HL-60 (cell line): ENCODE results near the gene ITPK1.
A peak's percentile ranks its signal among the peaks of the same experiment; 100 is the strongest.

Experiments used
- DNase-seq, 2 experiments: peaks; one replicate each; pipeline ENCODE4 v3.0.0-alpha.2; 2010 to 2020; ENCODE audit warnings: low read depth in 1 of 2, low spot score in 1 of 2
- H3K27ac ChIP-seq: fragments of 250-450 bp; sonication (Bioruptor Pico); replicated peaks from 2 replicates; pipeline ENCODE4 v1.5.1; 2020; ENCODE audit warnings: mild to moderate bottlenecking, moderate library complexity
- H3K27me3 ChIP-seq: fragments of 250-450 bp; sonication (Bioruptor Pico); 2 replicates; pipeline ENCODE4 v1.5.1; 2021; ENCODE audit warnings: mild to moderate bottlenecking, moderate library complexity; ENCODE audit not compliant: insufficient read depth, poor library complexity, severe bottlenecking
- H3K4me3 ChIP-seq: replicated peaks from 2 replicates; pipeline ENCODE4 v1.5.1; 2011; ENCODE audit warnings: mild to moderate bottlenecking, control low read depth, low read length; ENCODE audit not compliant: insufficient read depth
- GABPA ChIP-seq: IDR thresholded peaks from 2 replicates; pipeline ENCODE4 v1.6.1; 2012; ENCODE audit warnings: low read depth
- POLR2AphosphoS5 ChIP-seq: IDR thresholded peaks from 2 replicates; pipeline ENCODE4 v1.6.1; 2012; ENCODE audit warnings: low read depth
- SPI1 ChIP-seq: IDR thresholded peaks from 2 replicates; pipeline ENCODE4 v1.6.1; 2012; ENCODE audit warnings: low read depth, mild to moderate bottlenecking, borderline replicate concordance
- TF ChIP-seq, protein P1 (sequence below): IDR thresholded peaks from 2 replicates; pipeline ENCODE4 v1.6.1; 2012; ENCODE audit warnings: low read depth; ENCODE audit not compliant: insufficient replicate concordance
- TF ChIP-seq, protein P2 (sequence below): IDR thresholded peaks from one replicate; pipeline ENCODE4 v1.5.1; 2011; ENCODE audit warnings: low read length, control low read depth, inconsistent platforms; ENCODE audit not compliant: insufficient read depth

ITPK1 gene

DNA sequence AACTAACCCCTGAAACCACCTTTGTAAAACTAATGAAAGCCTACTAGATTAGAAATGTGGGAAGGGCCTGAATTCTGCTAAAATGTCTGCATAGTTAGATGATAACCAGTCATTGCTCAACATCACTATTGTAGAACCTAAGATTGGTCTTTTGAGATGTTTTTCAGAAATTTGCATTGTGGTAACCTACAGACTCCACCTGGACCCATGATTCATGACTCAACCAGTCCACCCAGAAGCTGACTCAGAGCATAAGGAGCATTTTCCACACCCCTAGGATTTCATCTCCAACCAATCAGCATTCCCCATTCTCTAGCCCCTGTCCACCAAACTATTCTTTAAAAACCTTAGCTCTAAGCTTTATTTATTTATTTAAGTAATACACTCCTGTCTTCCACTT, 223.1 kb downstream of the ITPK1 start:
- Histone ChIP-seq H3K4me3 (no peak overlapping the region), H3K27ac (no peak overlapping the region), H3K27me3 (peaks cover 3% of the 10 kb centered on the region)
- TF ChIP-seq SPI1 (no peak), GABPA (no peak), POLR2AphosphoS5 (no peak)
- TF ChIP-seq, protein P1, sequence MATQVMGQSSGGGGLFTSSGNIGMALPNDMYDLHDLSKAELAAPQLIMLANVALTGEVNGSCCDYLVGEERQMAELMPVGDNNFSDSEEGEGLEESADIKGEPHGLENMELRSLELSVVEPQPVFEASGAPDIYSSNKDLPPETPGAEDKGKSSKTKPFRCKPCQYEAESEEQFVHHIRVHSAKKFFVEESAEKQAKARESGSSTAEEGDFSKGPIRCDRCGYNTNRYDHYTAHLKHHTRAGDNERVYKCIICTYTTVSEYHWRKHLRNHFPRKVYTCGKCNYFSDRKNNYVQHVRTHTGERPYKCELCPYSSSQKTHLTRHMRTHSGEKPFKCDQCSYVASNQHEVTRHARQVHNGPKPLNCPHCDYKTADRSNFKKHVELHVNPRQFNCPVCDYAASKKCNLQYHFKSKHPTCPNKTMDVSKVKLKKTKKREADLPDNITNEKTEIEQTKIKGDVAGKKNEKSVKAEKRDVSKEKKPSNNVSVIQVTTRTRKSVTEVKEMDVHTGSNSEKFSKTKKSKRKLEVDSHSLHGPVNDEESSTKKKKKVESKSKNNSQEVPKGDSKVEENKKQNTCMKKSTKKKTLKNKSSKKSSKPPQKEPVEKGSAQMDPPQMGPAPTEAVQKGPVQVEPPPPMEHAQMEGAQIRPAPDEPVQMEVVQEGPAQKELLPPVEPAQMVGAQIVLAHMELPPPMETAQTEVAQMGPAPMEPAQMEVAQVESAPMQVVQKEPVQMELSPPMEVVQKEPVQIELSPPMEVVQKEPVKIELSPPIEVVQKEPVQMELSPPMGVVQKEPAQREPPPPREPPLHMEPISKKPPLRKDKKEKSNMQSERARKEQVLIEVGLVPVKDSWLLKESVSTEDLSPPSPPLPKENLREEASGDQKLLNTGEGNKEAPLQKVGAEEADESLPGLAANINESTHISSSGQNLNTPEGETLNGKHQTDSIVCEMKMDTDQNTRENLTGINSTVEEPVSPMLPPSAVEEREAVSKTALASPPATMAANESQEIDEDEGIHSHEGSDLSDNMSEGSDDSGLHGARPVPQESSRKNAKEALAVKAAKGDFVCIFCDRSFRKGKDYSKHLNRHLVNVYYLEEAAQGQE, result no peak
- TF ChIP-seq, protein P2, sequence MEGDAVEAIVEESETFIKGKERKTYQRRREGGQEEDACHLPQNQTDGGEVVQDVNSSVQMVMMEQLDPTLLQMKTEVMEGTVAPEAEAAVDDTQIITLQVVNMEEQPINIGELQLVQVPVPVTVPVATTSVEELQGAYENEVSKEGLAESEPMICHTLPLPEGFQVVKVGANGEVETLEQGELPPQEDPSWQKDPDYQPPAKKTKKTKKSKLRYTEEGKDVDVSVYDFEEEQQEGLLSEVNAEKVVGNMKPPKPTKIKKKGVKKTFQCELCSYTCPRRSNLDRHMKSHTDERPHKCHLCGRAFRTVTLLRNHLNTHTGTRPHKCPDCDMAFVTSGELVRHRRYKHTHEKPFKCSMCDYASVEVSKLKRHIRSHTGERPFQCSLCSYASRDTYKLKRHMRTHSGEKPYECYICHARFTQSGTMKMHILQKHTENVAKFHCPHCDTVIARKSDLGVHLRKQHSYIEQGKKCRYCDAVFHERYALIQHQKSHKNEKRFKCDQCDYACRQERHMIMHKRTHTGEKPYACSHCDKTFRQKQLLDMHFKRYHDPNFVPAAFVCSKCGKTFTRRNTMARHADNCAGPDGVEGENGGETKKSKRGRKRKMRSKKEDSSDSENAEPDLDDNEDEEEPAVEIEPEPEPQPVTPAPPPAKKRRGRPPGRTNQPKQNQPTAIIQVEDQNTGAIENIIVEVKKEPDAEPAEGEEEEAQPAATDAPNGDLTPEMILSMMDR, result no peak
- no peak for DNase-seq

DNA sequence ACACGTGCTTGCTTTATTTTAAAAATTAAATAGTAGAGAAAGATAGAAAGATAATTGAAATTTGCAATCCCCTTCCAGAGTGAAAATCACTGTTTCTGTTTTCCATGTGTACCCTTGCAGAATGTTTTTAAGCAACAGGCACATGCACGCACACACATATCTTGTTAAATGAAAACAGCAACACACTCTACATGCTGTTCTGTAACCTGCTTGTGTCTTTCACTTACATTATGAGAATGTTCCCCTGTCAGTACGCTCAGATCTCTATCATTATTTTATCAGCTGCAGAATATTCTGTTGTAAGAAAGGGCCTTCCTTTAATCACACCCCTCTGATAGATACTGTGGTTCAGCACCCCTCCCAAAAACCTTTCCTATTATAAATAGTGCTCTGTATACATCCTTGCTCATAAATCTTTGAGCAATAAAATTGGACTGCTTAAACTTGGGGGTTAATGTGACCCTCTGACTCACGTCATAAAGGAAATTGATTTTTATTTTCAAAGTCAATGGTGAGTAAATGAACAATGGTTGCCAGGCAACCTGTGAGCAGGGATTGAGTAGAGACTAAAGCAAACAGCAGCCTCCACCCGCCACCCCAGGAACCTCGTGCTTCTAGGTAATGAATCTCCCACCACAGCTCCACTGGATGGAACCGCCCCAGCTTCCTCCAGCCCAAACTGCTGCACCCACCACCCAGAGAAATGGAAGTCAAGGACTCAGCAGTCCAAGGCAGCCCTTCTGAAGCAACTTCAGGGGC, 224.7 kb downstream of the ITPK1 start:
- no peak for DNase-seq
- Histone ChIP-seq H3K27me3 (peaks cover 3% of the 10 kb centered on the region), H3K4me3 (no peak overlapping the region), H3K27ac (no peak overlapping the region)
- TF ChIP-seq GABPA, result no peak
- TF ChIP-seq, protein P1, result no peak
- no peak for TF ChIP-seq POLR2AphosphoS5
- TF ChIP-seq, protein P2, result no peak
- TF ChIP-seq SPI1, result no peak

DNA sequence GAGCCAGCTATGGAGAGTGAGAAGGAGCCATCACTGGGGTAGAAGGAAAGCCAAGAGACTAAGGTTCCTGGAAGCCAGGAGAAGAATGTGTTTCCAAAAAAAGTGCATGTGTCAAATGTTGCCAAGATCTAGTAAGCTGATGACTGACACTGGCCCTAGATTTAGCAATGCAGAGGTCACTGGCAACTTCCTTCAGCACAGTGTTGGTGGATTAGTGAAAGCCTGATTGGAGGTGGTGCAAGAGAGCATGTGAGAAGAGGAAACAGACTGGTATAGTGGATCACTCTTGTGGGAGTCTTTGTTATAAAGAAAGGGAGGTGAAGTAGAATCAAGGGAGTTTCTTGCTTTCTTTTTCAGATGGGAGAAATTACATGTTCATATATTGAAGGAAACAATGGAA, 226.8 kb downstream of the ITPK1 start:
- no peak overlapping the region for H3K27ac ChIP-seq
- H3K27me3 ChIP-seq, result no peaks in the 10 kb centered on the region
- H3K4me3 ChIP-seq, result no peak overlapping the region
- DNase-seq, result peak; percentile 3 to 78
- no peak for TF ChIP-seq POLR2AphosphoS5
- TF ChIP-seq, protein P2, result no peak
- TF ChIP-seq GABPA, result no peak
- TF ChIP-seq, protein P1, result no peak
- TF ChIP-seq SPI1, result no peak
